Dendritic cell treated with granulocyte-macrophage colony-stimulating factor and Interleukin-4, amounts not matched to agents 40 ng/mL and 50 ng/mL, for 4 days (primary cell): Measurements from ENCODE around the gene BAK1.
"Not testable (repeated sequence)": the region's sequence is repeated elsewhere in the genome, so short reads cannot be mapped to it uniquely, and the experiment has no call there.

Source experiments
- H3K27ac Mint-ChIP-seq: one replicate; pipeline ENCODE4 v1.8.0; 2022; ENCODE audit warnings: mild to moderate bottlenecking, mixed read lengths
- H3K27me3 Mint-ChIP-seq: one replicate; pipeline ENCODE4 v1.8.0; 2022; ENCODE audit warnings: mild to moderate bottlenecking, mixed read lengths
- H3K36me3 Mint-ChIP-seq: one replicate; pipeline ENCODE4 v1.8.0; 2022; ENCODE audit warnings: low read depth, mixed read lengths
- H3K4me1 Mint-ChIP-seq: one replicate; pipeline ENCODE4 v1.8.0; 2022; ENCODE audit warnings: low read depth, mixed read lengths
- H3K4me3 Mint-ChIP-seq: one replicate; pipeline ENCODE4 v1.8.0; 2022; ENCODE audit warnings: mild to moderate bottlenecking, moderate library complexity, mixed read lengths
- H3K9me3 Mint-ChIP-seq: one replicate; pipeline ENCODE4 v1.8.0; 2022; ENCODE audit warnings: mixed read lengths
- intact Hi-C: fragments of 100-400 bp; cut with micrococcal nuclease; formaldehyde crosslinking; loops from one replicate; pipeline ENCODE4 v1.15.0; 2022

Gene BAK1

DNA sequence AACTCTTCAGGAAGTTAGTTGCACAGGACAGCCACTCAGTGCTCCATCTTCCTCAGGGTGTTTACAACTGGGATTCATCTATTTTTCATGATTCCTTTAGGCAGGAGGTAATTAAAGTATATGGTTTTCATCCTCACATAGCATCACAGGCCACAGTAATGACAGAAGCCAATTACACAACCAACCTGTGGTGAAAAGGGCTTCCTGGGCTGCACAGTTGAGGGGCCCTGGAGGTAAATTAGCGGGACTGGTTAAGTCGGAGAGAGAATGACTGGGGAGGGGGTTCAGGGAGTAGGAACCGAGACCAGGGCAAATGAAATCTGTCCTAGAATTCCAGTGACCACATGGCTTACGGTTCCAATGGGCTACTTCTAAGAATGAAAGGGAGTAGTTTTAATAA is 37.0 kb downstream of the BAK1 start:
- H3K27ac Mint-ChIP-seq, result no peak overlapping the region
- intact Hi-C loops, result no loop called here
- no peaks in the 10 kb centered on the region for H3K9me3 Mint-ChIP-seq
- H3K36me3 Mint-ChIP-seq, result no peaks in the 10 kb centered on the region
- H3K27me3 Mint-ChIP-seq, result no peaks in the 10 kb centered on the region
- H3K4me1 Mint-ChIP-seq, result no peaks in the 10 kb centered on the region
- H3K4me3 Mint-ChIP-seq, result no peak overlapping the region

- H3K27me3 Mint-ChIP-seq, result no peaks in the 10 kb centered on the region
- no peaks in the 10 kb centered on the region for H3K4me1 Mint-ChIP-seq
- intact Hi-C loops, result no loop called here
- no peaks in the 10 kb centered on the region for H3K9me3 Mint-ChIP-seq
- H3K4me3 Mint-ChIP-seq, result no peak overlapping the region
- H3K27ac Mint-ChIP-seq, result no peak overlapping the region
- H3K36me3 Mint-ChIP-seq, result no peaks in the 10 kb centered on the region
Measured at GRCh38 chr6:33540768-33541167, 39.3 kb downstream of the BAK1 start.

GRCh38 chr6:33534702-33535101 is 45.4 kb downstream of the BAK1 start:
- H3K27me3 Mint-ChIP-seq, result no peaks in the 10 kb centered on the region
- H3K4me1 Mint-ChIP-seq, result no peaks in the 10 kb centered on the region
- H3K27ac Mint-ChIP-seq, result no peak overlapping the region
- intact Hi-C loops, result no loop called here
- H3K4me3 Mint-ChIP-seq, result no peak overlapping the region
- H3K9me3 Mint-ChIP-seq, result no peaks in the 10 kb centered on the region
- H3K36me3 Mint-ChIP-seq, result no peaks in the 10 kb centered on the region

DNA sequence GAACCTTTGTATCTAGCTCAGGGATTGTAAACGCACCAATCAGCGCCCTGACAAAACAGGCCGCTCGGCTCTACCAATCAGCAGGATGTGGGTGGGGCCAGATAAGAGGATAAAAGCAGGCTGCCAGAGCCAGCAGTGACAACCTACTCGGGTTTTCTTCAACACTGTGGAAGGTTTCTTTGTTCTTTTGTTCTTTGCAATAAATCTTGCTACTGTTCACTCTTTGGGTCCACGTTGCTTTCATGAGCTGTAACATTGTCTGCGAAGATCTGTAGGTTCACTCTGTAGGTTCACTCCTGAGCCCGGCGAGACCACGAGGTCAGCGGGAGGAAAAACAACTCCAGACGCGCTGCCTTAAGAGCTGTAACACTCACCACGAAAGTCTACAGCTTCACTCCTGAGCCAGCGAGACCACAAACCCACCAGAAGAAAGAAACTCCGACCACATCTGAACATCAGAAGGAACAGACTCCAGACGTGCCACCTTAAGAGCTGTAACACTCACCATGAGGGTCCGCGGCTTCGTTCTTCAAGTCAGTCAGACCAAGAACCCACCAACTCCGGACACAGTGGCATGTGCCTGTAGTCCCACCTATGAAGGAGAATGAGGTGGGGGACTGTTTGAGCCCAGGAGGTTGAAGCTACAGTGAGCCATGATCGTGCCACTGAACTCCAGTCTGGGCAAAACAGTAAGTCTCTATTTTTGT is 46.8 kb downstream of the BAK1 start:
- intact Hi-C loops, H3K9me3 Mint-ChIP-seq, H3K27ac Mint-ChIP-seq, H3K4me1 Mint-ChIP-seq, H3K4me3 Mint-ChIP-seq, H3K36me3 Mint-ChIP-seq, H3K27me3 Mint-ChIP-seq: not testable (repeated sequence)

DNA sequence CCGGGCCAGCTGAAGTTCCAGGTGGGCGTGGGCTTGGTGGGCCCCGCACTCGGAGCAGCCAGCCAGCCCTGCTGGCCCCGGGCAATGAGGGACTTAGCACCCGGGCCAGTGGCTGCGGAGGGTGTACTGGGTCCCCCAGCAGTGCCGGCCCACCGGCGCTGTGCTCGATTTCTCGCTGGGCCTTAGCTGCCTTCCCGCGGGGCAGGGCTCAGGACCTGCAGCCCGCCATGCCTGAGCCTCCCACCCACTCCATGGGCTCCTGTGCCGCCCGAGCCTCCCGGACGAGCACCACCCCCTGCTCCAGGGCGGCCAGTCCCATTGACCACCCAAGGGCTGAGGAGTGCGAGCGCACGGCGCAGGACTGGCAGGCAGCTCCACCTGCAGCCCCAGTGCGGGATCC is 47.6 kb downstream of the BAK1 start:
- intact Hi-C loops, H3K27ac Mint-ChIP-seq, H3K36me3 Mint-ChIP-seq, H3K9me3 Mint-ChIP-seq, H3K4me3 Mint-ChIP-seq, H3K27me3 Mint-ChIP-seq, H3K4me1 Mint-ChIP-seq: not testable (repeated sequence)

- H3K4me3 Mint-ChIP-seq, H3K36me3 Mint-ChIP-seq, H3K4me1 Mint-ChIP-seq, H3K9me3 Mint-ChIP-seq, H3K27me3 Mint-ChIP-seq, H3K27ac Mint-ChIP-seq, intact Hi-C loops: not testable (repeated sequence)
Measured at GRCh38 chr6:33530617-33531016, 49.5 kb downstream of the BAK1 start.
